Activated T-helper 2 cell treated with anti-CD3 and anti-CD28 coated beads, Interferon-gamma antibody, Interleukin-2, Interleukin-4, amounts not matched to agents 10 μg/mL and 5 μg/mL and 100 μg/mL, durations not matched to agents 14 hours and 24 hours and 36 hours (primary cell): ENCODE results near the gene CTBP2. TPM values are rescaled to one million over a fixed set of nuclear protein-coding genes. Genes with fewer than 3 reads are reported as not detected.

Experiments
- DNase-seq: peaks from one replicate; pipeline ENCODE4 v3.0.0; 2021; ENCODE audit warnings: low spot score
- H3K27ac Mint-ChIP-seq: one replicate; pipeline ENCODE4 v1.8.0; 2021; ENCODE audit warnings: mixed read lengths
- H3K27me3 Mint-ChIP-seq: one replicate; pipeline ENCODE4 v1.8.0; 2021; ENCODE audit warnings: low read depth, mixed read lengths
- H3K36me3 Mint-ChIP-seq: one replicate; pipeline ENCODE4 v1.8.0; 2021; ENCODE audit warnings: low read depth, mixed read lengths
- H3K4me1 Mint-ChIP-seq: one replicate; pipeline ENCODE4 v1.8.0; 2021; ENCODE audit warnings: low read depth, mixed read lengths
- H3K4me3 Mint-ChIP-seq: one replicate; pipeline ENCODE4 v1.8.0; 2021; ENCODE audit warnings: low read depth, mild to moderate bottlenecking, moderate library complexity, mixed read lengths
- H3K9me3 Mint-ChIP-seq: one replicate; pipeline ENCODE4 v1.8.0; 2021; ENCODE audit warnings: mixed read lengths
- intact Hi-C: fragments of 100-400 bp; cut with micrococcal nuclease; formaldehyde crosslinking; loops from one replicate; pipeline ENCODE4 v1.15.1; 2023
- total RNA-seq: library from RNA; stranded (reverse); gene quantifications from 2 replicates; pipeline ENCODE4 v1.2.3, GENCODE V29; 2022

The CTBP2 gene
- total RNA-seq, 1 donor from 2014 or later = 0.48 TPM

- DNase-seq = no peak
- Mint-ChIP-seq H3K27ac (no peak overlapping the region), H3K4me1 (no peaks in the 10 kb centered on the region), H3K27me3 (no peaks in the 10 kb centered on the region), H3K9me3 (no peaks in the 10 kb centered on the region), H3K36me3 (no peaks in the 10 kb centered on the region), H3K4me3 (no peak overlapping the region)
- intact Hi-C loops = no loop called here
Measured at GRCh38 chr10:125093974-125094705, 66.2 kb downstream of the CTBP2 start.

GRCh38 chr10:125093199-125093973 lies 67.0 kb downstream of the CTBP2 start:
- Mint-ChIP-seq H3K27ac (no peak overlapping the region), H3K9me3 (no peaks in the 10 kb centered on the region), H3K27me3 (no peaks in the 10 kb centered on the region), H3K36me3 (no peaks in the 10 kb centered on the region), H3K4me3 (no peak overlapping the region), H3K4me1 (no peaks in the 10 kb centered on the region)
- no peak for DNase-seq
- intact Hi-C loops = no loop called here

GRCh38 chr10:125092564-125093031 lies 67.8 kb downstream of the CTBP2 start:
- no peaks in the 10 kb centered on the region for H3K36me3 Mint-ChIP-seq
- no peaks in the 10 kb centered on the region for H3K27me3 Mint-ChIP-seq
- no peaks in the 10 kb centered on the region for H3K9me3 Mint-ChIP-seq
- H3K27ac Mint-ChIP-seq = no peak overlapping the region
- no peaks in the 10 kb centered on the region for H3K4me1 Mint-ChIP-seq
- DNase-seq = no peak
- intact Hi-C loops = no loop called here
- H3K4me3 Mint-ChIP-seq = no peak overlapping the region

GRCh38 chr10:125091891-125092290 lies 68.5 kb downstream of the CTBP2 start:
- no peaks in the 10 kb centered on the region for H3K36me3 Mint-ChIP-seq
- intact Hi-C loops = no loop called here
- H3K4me3 Mint-ChIP-seq = no peak overlapping the region
- no peak for DNase-seq
- no peaks in the 10 kb centered on the region for H3K27me3 Mint-ChIP-seq
- no peaks in the 10 kb centered on the region for H3K4me1 Mint-ChIP-seq
- H3K27ac Mint-ChIP-seq = no peak overlapping the region
- no peaks in the 10 kb centered on the region for H3K9me3 Mint-ChIP-seq

- intact Hi-C loops = no loop called here
- no peaks in the 10 kb centered on the region for H3K36me3 Mint-ChIP-seq
Measured at GRCh38 chr10:125089469-125089868, 70.9 kb downstream of the CTBP2 start.

GRCh38 chr10:125087897-125088215 lies 72.5 kb downstream of the CTBP2 start:
- Mint-ChIP-seq H3K27ac (no peak overlapping the region), H3K4me3 (no peak overlapping the region), H3K27me3 (no peaks in the 10 kb centered on the region), H3K36me3 (no peaks in the 10 kb centered on the region), H3K9me3 (no peaks in the 10 kb centered on the region), H3K4me1 (no peaks in the 10 kb centered on the region)
- intact Hi-C loops = no loop called here
- no peak for DNase-seq

More at GRCh38 chr10:125089469-125089868, 70.9 kb downstream of the CTBP2 start:
- H3K4me3 Mint-ChIP-seq = no peak overlapping the region
- DNase-seq = no peak
- H3K4me1 Mint-ChIP-seq = no peaks in the 10 kb centered on the region
- H3K27ac Mint-ChIP-seq = no peak overlapping the region
- no peaks in the 10 kb centered on the region for H3K9me3 Mint-ChIP-seq
- H3K27me3 Mint-ChIP-seq = no peaks in the 10 kb centered on the region

GRCh38 chr10:125087191-125087896 lies 73.0 kb downstream of the CTBP2 start:
- intact Hi-C loops = no loop called here
- no peak overlapping the region for H3K27ac Mint-ChIP-seq
- H3K9me3 Mint-ChIP-seq = no peaks in the 10 kb centered on the region
- H3K4me1 Mint-ChIP-seq = no peaks in the 10 kb centered on the region
- H3K27me3 Mint-ChIP-seq = no peaks in the 10 kb centered on the region
- no peaks in the 10 kb centered on the region for H3K36me3 Mint-ChIP-seq
- no peak overlapping the region for H3K4me3 Mint-ChIP-seq
- DNase-seq = no peak

GRCh38 chr10:125086691-125087090 lies 73.7 kb downstream of the CTBP2 start:
- H3K27me3 Mint-ChIP-seq = no peaks in the 10 kb centered on the region
- H3K4me1 Mint-ChIP-seq = no peaks in the 10 kb centered on the region
- no peak overlapping the region for H3K27ac Mint-ChIP-seq
- H3K36me3 Mint-ChIP-seq = no peaks in the 10 kb centered on the region
- H3K9me3 Mint-ChIP-seq = no peaks in the 10 kb centered on the region
- no peak overlapping the region for H3K4me3 Mint-ChIP-seq
- DNase-seq = no peak
- intact Hi-C loops = no loop called here

GRCh38 chr10:125085258-125086054 lies 74.9 kb downstream of the CTBP2 start:
- intact Hi-C loops = no loop called here
- DNase-seq = no peak
- H3K27ac Mint-ChIP-seq = no peak overlapping the region
- H3K4me3 Mint-ChIP-seq = no peak overlapping the region
- H3K4me1 Mint-ChIP-seq = no peaks in the 10 kb centered on the region
- H3K36me3 Mint-ChIP-seq = no peaks in the 10 kb centered on the region
- no peaks in the 10 kb centered on the region for H3K27me3 Mint-ChIP-seq
- H3K9me3 Mint-ChIP-seq = no peaks in the 10 kb centered on the region

GRCh38 chr10:125084614-125085257 lies 75.6 kb downstream of the CTBP2 start:
- H3K27ac Mint-ChIP-seq = no peak overlapping the region
- intact Hi-C loops = no loop called here
- H3K27me3 Mint-ChIP-seq = no peaks in the 10 kb centered on the region
- no peak for DNase-seq
- no peaks in the 10 kb centered on the region for H3K36me3 Mint-ChIP-seq
- no peak overlapping the region for H3K4me3 Mint-ChIP-seq
- H3K4me1 Mint-ChIP-seq = no peaks in the 10 kb centered on the region
- H3K9me3 Mint-ChIP-seq = no peaks in the 10 kb centered on the region

- no peaks in the 10 kb centered on the region for H3K4me1 Mint-ChIP-seq
- no peaks in the 10 kb centered on the region for H3K27me3 Mint-ChIP-seq
- H3K4me3 Mint-ChIP-seq = no peak overlapping the region
- H3K36me3 Mint-ChIP-seq = no peaks in the 10 kb centered on the region
- no peak for DNase-seq
- H3K27ac Mint-ChIP-seq = no peak overlapping the region
- H3K9me3 Mint-ChIP-seq = no peaks in the 10 kb centered on the region
- intact Hi-C loops = no loop called here
Measured at GRCh38 chr10:125084191-125084613, 76.2 kb downstream of the CTBP2 start.

GRCh38 chr10:125083576-125083920 lies 76.8 kb downstream of the CTBP2 start:
- Mint-ChIP-seq H3K27ac (no peak overlapping the region), H3K4me3 (no peak overlapping the region), H3K4me1 (no peaks in the 10 kb centered on the region), H3K27me3 (no peaks in the 10 kb centered on the region), H3K9me3 (no peaks in the 10 kb centered on the region), H3K36me3 (no peaks in the 10 kb centered on the region)
- DNase-seq = no peak
- intact Hi-C loops = no loop called here
